ENCODE data around the gene SPEG.

SPEG gene

GRCh38 chr2:219426068-219426443 lies 8.6 kb upstream of the SPEG start:
- no peak for DNase-seq

GRCh38 chr2:219426534-219427136 lies 8.0 kb upstream of the SPEG start:
- DNase-seq: no peak

DNA sequence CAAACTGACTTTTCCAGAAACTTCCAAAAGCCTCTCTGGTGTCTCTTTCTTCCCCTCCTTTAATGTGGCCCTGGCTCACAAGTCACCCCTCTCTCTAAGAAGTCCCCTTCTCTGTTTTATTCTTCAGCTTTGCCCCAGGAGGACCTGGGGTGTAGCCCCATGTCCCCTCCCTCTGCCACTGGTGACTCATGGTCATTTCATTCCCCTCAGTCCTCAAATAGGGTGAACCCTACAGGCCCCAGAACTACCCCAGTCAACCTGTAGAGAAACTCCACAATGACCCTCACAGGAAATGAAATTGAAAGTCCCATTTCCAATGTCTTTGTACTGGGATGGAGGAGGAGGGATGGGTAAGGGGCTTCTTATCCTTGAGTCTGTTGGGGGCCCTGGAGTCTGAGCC lies 6.2 kb upstream of the SPEG start:
- DNase-seq: no peak

GRCh38 chr2:219429958-219430606 lies 4.6 kb upstream of the SPEG start:
- DNase-seq: no peak

DNA sequence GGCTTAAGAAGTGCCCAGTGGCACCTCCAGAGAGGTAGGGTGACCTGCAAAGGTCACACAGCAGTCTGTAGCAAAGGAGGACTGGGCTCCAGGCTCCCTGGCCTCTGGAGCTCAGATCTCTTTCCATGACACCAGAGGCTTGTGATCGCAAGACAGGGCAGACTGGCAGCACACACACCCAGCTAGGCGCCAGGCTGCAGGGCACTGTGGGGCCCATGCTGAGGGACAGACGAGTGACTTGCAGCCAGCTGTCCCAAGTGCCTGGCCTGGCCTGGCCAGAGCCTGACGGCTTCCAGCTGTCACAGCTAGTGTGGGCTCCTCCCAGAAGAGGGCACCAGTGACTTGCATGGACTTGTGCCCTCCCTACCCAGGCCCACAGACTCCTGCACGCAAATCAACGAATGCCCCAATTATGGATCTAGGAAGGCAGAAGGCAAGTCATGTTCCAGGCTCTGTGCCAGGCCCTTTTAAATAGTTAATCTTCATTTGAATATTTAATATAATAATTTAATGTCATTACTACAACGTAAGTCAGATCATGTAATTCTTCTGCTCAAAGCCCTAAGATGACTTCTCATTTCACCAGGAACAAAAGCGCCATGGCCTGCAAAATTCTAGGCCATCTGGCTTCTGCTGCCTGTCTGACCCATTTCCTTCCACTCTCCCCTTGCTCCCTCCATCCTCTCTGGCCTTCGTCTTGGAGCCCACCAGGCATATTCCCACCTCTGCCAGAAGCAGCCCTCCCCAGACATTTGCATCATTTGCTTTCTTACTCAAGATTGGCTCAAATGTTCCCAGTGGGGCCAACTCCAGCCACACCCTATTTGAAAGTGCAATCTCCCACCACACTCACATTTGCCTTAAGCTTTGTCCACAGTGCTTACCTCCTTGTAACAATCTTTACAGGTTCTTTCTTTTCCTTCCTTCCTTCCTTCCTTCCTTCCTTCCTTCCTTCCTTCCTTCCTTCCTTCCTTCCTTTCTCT lies 3.7 kb upstream of the SPEG start:
- DNase-seq: no peak

DNA sequence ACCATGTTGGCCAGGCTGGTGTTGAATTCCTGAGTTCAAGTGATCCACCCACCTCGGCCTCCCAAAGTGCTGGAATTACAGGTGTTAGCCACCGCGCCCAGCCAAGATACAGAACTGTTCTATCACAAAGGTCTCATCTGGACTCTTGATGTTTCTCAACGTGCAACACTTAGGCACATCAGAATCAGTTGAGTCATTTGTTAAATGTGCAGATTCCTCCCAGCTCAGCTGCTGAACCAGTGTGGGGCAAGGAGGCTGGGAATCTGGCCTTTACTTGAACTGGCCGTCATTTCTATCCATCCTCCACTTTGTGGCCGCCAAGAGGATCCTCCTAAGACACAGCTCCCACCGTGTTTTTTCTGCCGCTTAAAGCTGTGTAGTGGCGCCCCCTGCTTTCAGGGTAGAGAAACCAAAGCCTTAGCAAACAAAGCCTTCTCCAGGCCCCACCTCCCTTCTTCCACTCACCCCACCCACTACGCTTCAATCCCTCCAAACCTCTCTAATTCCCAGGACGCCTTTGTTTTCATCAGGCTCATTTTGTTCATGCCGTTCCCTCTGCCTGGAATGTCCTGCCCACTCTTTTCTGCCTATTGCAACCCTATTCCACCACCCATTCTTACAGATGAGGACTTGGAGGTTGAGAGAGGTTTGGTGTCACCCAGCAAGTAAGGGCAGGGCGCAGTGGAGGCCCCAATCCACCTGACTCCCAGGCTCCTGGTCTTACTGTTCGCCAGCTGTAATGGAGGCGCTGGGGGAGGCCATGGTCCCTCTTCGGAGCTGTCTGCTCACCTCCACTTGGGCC lies 776 bp upstream of the SPEG start:
- DNase-seq: no peak

- DNase-seq: no peak
Measured at GRCh38 chr2:219434468-219434717, 250 bp upstream of the SPEG start.

DNA sequence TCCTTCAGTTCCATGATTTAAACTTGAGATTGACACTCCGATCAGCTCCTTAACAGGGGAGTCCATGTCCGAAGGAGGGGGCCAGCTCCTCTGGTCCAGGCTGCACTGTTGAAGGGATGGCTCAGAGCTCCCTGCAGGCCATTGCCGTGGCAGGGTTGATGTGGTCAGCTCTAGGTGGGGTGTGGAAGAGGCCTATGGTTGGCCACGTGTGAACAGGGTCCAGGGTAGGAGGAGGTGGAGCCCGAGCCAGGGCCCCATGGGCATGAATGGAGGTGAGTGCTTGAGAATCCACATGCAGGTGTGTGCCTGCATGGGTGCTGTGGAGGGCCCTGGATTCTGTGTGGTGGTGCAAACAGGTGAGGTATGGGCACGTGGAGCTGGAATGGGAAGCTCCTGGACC lies 1.1 kb downstream of the SPEG start:
- DNase-seq: no peak

DNA sequence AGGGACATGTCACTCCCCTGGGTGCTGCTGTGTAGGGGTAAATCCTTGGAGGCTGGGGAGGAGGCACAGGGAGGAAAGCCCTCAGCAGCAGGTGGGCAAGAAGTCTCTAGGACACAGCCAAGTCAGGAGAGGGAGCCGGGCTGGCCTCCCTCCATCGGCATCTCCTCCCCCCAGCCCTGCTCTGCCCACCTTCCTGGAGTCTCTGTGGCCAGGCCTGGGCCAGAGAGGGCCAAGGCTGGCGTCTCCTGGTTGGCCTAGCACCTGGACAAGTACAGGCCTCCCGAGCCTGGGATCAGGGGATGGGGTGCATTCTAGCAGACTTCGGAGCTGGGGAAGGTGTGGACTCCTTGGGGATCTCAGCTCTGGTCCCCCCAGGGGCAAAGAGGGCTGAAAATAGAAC lies 1.8 kb downstream of the SPEG start:
- DNase-seq: no peak

DNA sequence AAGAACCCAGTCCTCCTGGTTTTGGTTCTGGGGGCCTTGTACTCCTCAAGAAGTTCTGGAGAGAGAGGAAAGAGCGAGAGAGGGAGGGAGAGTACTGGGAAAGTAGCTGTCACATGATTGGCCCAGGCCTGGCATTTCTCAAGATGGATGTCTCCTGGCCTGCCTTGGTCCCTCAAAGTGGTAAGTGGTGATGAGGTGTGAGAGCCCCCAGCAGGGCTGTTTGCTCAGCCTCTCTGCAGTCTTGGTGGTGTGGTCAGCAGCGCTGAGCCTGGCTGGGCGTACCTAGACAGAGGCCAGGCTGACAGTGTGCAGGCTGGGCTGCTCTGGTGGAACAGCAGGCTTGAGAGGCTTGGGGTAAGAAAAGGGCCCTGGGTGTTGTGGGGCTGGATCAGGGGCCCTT lies 2.5 kb downstream of the SPEG start:
- no peak for DNase-seq

GRCh38 chr2:219437690-219438206 lies 3.1 kb downstream of the SPEG start:
- no peak for DNase-seq

- no peak for DNase-seq
Measured at GRCh38 chr2:219438453-219438852, 3.8 kb downstream of the SPEG start.

- DNase-seq: no peak
Measured at GRCh38 chr2:219439506-219439905, 4.9 kb downstream of the SPEG start.

- DNase-seq: no peak
Measured at GRCh38 chr2:219440388-219441256, 6.0 kb downstream of the SPEG start.

- peak; percentile 51 for DNase-seq
Measured at GRCh38 chr2:219441451-219442255, 7.0 kb downstream of the SPEG start.

- no peak for DNase-seq
Measured at GRCh38 chr2:219442256-219443015, 7.8 kb downstream of the SPEG start.

- DNase-seq: no peak
Measured at GRCh38 chr2:219443016-219443696, 8.5 kb downstream of the SPEG start.

DNA sequence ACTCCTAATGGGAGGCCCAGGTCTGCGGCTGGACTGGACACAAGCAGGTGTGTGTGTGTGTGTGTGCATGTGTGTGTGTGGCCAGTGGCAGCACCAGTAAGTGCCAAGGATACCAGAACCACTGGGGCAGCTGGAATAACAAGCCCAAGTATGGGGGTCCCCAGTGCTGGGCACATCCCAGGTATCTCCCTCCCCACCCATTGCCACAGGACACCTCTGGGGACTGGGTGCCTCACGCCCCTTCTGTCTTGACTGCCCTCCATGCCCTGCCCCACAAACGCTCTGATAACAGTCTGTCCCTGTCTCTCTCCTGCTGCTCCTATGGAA lies 9.0 kb downstream of the SPEG start:
- no peak for DNase-seq

GRCh38 chr2:219444566-219445091 lies 10.0 kb downstream of the SPEG start:
- no peak for DNase-seq

- DNase-seq: no peak
Measured at GRCh38 chr2:219445220-219445640, 10.6 kb downstream of the SPEG start.
